ENCODE measurements around the gene CRMP1.

DNA sequence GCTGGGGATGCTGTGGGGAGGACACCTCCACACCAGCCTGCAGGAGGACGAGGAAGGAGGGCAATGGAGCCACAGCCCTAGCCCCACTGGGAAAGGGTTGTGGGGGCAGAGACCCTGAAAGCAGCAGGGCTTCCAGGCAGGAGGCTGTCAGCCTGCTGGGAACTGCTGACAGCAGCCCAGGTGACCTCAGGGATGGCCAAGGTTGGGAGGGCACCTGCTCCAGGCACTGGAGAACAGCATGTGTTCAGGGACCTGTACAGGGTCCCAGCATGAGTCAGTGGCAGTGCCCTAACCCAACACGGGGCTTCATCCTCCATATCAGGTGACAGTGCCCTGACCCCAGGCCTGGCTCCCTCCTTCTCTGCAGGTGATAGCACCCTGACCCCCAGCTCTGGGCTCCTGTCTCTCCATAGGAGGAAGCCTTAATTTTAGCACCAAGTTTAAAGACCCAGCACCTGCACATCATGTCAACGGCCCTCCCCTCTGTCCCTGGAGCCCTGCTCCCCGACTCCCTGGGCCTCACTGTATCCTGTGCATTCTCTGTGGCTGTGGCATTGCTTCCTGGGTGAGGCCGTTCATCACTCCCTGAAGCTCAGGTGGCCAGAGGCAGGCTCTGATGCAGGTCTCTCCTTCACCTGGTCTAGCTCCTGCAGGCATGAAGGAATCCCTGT is 66.3 kb downstream of the CRMP1 start:
- TF ChIP-seq, protein P1, sequence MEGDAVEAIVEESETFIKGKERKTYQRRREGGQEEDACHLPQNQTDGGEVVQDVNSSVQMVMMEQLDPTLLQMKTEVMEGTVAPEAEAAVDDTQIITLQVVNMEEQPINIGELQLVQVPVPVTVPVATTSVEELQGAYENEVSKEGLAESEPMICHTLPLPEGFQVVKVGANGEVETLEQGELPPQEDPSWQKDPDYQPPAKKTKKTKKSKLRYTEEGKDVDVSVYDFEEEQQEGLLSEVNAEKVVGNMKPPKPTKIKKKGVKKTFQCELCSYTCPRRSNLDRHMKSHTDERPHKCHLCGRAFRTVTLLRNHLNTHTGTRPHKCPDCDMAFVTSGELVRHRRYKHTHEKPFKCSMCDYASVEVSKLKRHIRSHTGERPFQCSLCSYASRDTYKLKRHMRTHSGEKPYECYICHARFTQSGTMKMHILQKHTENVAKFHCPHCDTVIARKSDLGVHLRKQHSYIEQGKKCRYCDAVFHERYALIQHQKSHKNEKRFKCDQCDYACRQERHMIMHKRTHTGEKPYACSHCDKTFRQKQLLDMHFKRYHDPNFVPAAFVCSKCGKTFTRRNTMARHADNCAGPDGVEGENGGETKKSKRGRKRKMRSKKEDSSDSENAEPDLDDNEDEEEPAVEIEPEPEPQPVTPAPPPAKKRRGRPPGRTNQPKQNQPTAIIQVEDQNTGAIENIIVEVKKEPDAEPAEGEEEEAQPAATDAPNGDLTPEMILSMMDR (IDR thresholded peaks at IDR 0.05): no peak
- no peak for TF ChIP-seq POLR2AphosphoS5 (IDR thresholded peaks at IDR 0.05)

Data from breast epithelium (tissue), 3 donors.